ENCODE data around the gene SMS. TPM values are rescaled to one million over a fixed set of nuclear protein-coding genes. Genes with fewer than 3 reads are reported as not detected.

The SMS gene
- total RNA-seq, 1 donor from 2014 or later, result 187 TPM

DNA sequence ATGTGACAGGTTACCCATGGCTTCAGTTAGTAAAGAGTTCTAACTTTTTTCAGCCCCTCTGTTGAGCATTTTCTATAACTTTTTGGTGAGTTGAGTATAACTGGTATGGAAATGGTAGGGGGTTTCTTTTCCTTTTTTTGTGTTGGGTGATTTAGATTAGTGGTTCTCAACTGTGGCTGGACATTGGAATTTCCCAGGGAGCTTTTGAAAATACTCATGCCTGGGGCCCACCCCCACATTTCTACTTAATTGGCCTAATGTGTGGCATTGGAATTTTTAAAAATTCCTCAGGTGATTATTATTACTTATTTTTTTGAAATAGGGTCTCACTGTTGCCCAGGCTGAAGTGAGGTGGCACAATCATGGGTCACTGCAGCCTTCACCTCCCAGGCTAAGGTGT lies 21.9 kb downstream of the SMS start:
- Histone ChIP-seq H3K36me3 (ENCODE audit: insufficient read depth, low read length) (no peaks in the 10 kb centered on the region), H4K20me1 (ENCODE audit: insufficient read depth, low read length) (peaks cover 85% of the 10 kb centered on the region), H3K4me1 (ENCODE audit: insufficient read depth, low read length) (peaks cover 22% of the 10 kb centered on the region), H2AFZ (ENCODE audit: low read depth, low read length) (no peak overlapping the region), H3K9me3 (ENCODE audit: insufficient read depth, low read depth, low read length) (no peaks in the 10 kb centered on the region), H3K27ac (ENCODE audit: low read depth, low read length) (no peak overlapping the region), H3K79me2 (ENCODE audit: insufficient read depth, low read length) (peaks cover 98% of the 10 kb centered on the region), H3K9ac (ENCODE audit: low read length) (no peak overlapping the region), H3K4me2 (ENCODE audit: low read length) (no peak overlapping the region), H3K4me3 (ENCODE audit: insufficient read depth, low read depth, low read length) (no peak overlapping the region), H3K27me3 (ENCODE audit: insufficient read depth, low read length) (no peaks in the 10 kb centered on the region)
- Mint-ChIP-seq H3K27ac (ENCODE audit: unreplicated experiment) (no peak overlapping the region), H3K4me3 (ENCODE audit: unreplicated experiment) (no peak overlapping the region), H3K4me1 (ENCODE audit: low read depth, unreplicated experiment) (peaks cover 30% of the 10 kb centered on the region), H3K36me3 (ENCODE audit: low read depth, unreplicated experiment) (peaks cover 1% of the 10 kb centered on the region), H3K27me3 (ENCODE audit: low read depth, unreplicated experiment) (no peaks in the 10 kb centered on the region), H3K9me3 (ENCODE audit: unreplicated experiment) (no peaks in the 10 kb centered on the region)
- TF ChIP-seq EZH2 (IDR thresholded peaks at IDR 0.05; ENCODE audit: insufficient read depth, low read length), result no peak
- TF ChIP-seq, protein P1, sequence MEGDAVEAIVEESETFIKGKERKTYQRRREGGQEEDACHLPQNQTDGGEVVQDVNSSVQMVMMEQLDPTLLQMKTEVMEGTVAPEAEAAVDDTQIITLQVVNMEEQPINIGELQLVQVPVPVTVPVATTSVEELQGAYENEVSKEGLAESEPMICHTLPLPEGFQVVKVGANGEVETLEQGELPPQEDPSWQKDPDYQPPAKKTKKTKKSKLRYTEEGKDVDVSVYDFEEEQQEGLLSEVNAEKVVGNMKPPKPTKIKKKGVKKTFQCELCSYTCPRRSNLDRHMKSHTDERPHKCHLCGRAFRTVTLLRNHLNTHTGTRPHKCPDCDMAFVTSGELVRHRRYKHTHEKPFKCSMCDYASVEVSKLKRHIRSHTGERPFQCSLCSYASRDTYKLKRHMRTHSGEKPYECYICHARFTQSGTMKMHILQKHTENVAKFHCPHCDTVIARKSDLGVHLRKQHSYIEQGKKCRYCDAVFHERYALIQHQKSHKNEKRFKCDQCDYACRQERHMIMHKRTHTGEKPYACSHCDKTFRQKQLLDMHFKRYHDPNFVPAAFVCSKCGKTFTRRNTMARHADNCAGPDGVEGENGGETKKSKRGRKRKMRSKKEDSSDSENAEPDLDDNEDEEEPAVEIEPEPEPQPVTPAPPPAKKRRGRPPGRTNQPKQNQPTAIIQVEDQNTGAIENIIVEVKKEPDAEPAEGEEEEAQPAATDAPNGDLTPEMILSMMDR (IDR thresholded peaks at IDR 0.05; ENCODE audit: insufficient read depth, low read depth, low read length), result no peak
- FAIRE-seq (no peak), DNase-seq (ENCODE audit: low read depth) (no peak)

DNA sequence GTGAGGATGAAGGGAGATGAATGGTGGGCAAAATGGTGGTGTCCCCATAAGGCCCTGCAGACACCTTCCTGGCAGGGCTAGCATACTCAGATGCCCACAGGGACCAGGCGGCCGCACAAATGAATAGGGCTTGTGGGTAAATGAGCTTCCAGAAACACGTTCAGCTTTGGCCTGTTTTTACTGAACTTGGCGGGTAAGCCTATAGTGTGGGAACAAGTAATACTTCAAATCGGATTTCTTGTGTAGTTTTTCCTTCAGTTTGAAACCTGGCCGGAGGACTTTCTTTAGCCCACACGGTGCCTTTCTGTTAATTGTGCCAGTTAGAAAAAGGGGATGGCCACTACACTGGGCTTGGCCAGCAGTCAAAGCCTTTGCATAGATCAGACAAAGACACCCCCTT lies 22.8 kb downstream of the SMS start:
- no peak overlapping the region for H3K27ac Mint-ChIP-seq (ENCODE audit: unreplicated experiment)
- Histone ChIP-seq H3K79me2 (ENCODE audit: insufficient read depth, low read length) (peaks cover 98% of the 10 kb centered on the region), H3K36me3 (ENCODE audit: insufficient read depth, low read length) (peaks cover under 1% of the 10 kb centered on the region), H4K20me1 (ENCODE audit: insufficient read depth, low read length) (peaks cover 85% of the 10 kb centered on the region), H2AFZ (ENCODE audit: low read depth, low read length) (no peak overlapping the region), H3K4me1 (ENCODE audit: insufficient read depth, low read length) (peaks cover 22% of the 10 kb centered on the region), H3K27ac (ENCODE audit: low read depth, low read length) (no peak overlapping the region), H3K4me3 (ENCODE audit: insufficient read depth, low read depth, low read length) (no peak overlapping the region), H3K27me3 (ENCODE audit: insufficient read depth, low read length) (no peaks in the 10 kb centered on the region), H3K9ac (ENCODE audit: low read length) (no peak overlapping the region), H3K9me3 (ENCODE audit: insufficient read depth, low read depth, low read length) (no peaks in the 10 kb centered on the region), H3K4me2 (ENCODE audit: low read length) (no peak overlapping the region)
- H3K36me3 Mint-ChIP-seq (ENCODE audit: low read depth, unreplicated experiment), result no peaks in the 10 kb centered on the region
- DNase-seq (ENCODE audit: low read depth) (no peak), FAIRE-seq (no peak)
- H3K4me1 Mint-ChIP-seq (ENCODE audit: low read depth, unreplicated experiment), result peaks cover 30% of the 10 kb centered on the region
- TF ChIP-seq EZH2 (IDR thresholded peaks at IDR 0.05; ENCODE audit: insufficient read depth, low read length), result no peak
- TF ChIP-seq, protein P1 (IDR thresholded peaks at IDR 0.05; ENCODE audit: insufficient read depth, low read depth, low read length), result no peak
- no peaks in the 10 kb centered on the region for H3K9me3 Mint-ChIP-seq (ENCODE audit: unreplicated experiment)
- H3K4me3 Mint-ChIP-seq (ENCODE audit: unreplicated experiment), result no peak overlapping the region
- no peaks in the 10 kb centered on the region for H3K27me3 Mint-ChIP-seq (ENCODE audit: low read depth, unreplicated experiment)

DNA sequence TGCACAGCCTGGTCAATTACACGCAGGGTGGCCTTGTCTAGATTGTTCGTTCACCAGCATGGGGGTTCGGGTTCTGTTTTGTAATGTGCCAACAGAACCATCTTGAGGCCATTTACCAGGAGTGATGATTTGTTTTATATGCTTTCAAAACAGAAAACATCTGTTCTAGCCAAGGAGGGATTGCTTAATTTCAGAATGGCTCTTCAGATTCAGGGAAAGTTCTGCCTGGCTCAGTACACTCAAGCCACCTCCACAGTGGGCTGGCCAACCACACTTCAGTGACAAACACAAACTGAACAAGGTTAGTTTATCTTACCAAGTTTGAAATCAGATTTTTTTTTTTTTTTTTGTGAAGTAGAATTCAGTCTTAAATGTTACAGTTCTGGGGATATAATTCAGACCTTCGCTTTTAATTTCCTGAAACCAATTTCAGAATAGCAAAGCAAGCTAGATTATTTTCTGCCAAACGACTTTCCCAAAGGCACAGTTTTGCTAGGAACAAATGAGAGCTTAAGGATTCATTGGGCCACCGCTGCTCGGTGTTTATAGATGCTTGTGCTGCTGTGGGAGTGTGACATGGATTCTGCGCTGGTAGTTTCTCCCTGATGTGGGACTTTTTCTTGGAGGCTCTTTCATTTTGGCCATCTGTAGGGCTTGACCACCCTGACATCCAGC lies 23.4 kb downstream of the SMS start:
- H3K27ac Mint-ChIP-seq (ENCODE audit: unreplicated experiment), result no peak overlapping the region
- Histone ChIP-seq H3K9ac (ENCODE audit: low read length) (no peak overlapping the region), H3K4me3 (ENCODE audit: insufficient read depth, low read depth, low read length) (no peak overlapping the region), H3K79me2 (ENCODE audit: insufficient read depth, low read length) (peaks cover 97% of the 10 kb centered on the region), H2AFZ (ENCODE audit: low read depth, low read length) (no peak overlapping the region), H3K36me3 (ENCODE audit: insufficient read depth, low read length) (peaks cover 6% of the 10 kb centered on the region), H3K9me3 (ENCODE audit: insufficient read depth, low read depth, low read length) (no peaks in the 10 kb centered on the region), H4K20me1 (ENCODE audit: insufficient read depth, low read length) (peaks cover 79% of the 10 kb centered on the region), H3K4me2 (ENCODE audit: low read length) (no peak overlapping the region), H3K4me1 (ENCODE audit: insufficient read depth, low read length) (peaks cover 22% of the 10 kb centered on the region), H3K27ac (ENCODE audit: low read depth, low read length) (no peak overlapping the region), H3K27me3 (ENCODE audit: insufficient read depth, low read length) (no peaks in the 10 kb centered on the region)
- DNase-seq (ENCODE audit: low read depth) (no peak), FAIRE-seq (no peak)
- H3K9me3 Mint-ChIP-seq (ENCODE audit: unreplicated experiment), result no peaks in the 10 kb centered on the region
- no peak for TF ChIP-seq EZH2 (IDR thresholded peaks at IDR 0.05; ENCODE audit: insufficient read depth, low read length)
- TF ChIP-seq, protein P1 (IDR thresholded peaks at IDR 0.05; ENCODE audit: insufficient read depth, low read depth, low read length), result no peak
- no peaks in the 10 kb centered on the region for H3K36me3 Mint-ChIP-seq (ENCODE audit: low read depth, unreplicated experiment)
- H3K4me1 Mint-ChIP-seq (ENCODE audit: low read depth, unreplicated experiment), result peaks cover 29% of the 10 kb centered on the region
- no peak overlapping the region for H3K4me3 Mint-ChIP-seq (ENCODE audit: unreplicated experiment)
- no peaks in the 10 kb centered on the region for H3K27me3 Mint-ChIP-seq (ENCODE audit: low read depth, unreplicated experiment)

Measured in astrocyte (in vitro differentiated cells and primary cell).